T-helper 1 cell treated with Interleukin-12 subunit alpha and Interleukin-12 subunit beta and Interleukin-4 antibody, amounts not matched to agents 30 ng/mL and 1 ng/mL, for 36 hours (primary cell): Measurements from ENCODE around the gene BAHD1. TPM values are rescaled to one million over a fixed set of nuclear protein-coding genes. Genes with fewer than 3 reads are reported as not detected.

Source experiments
- intact Hi-C: fragments of 100-400 bp; cut with micrococcal nuclease; formaldehyde crosslinking; loops from one replicate; pipeline ENCODE4 v1.15.1; 2024
- total RNA-seq: library from RNA; stranded (reverse); gene quantifications from 2 replicates; pipeline ENCODE4 v1.2.3, GENCODE V29; 2022

Gene BAHD1
- total RNA-seq, 1 donor from 2014 or later = 25.4 TPM

DNA sequence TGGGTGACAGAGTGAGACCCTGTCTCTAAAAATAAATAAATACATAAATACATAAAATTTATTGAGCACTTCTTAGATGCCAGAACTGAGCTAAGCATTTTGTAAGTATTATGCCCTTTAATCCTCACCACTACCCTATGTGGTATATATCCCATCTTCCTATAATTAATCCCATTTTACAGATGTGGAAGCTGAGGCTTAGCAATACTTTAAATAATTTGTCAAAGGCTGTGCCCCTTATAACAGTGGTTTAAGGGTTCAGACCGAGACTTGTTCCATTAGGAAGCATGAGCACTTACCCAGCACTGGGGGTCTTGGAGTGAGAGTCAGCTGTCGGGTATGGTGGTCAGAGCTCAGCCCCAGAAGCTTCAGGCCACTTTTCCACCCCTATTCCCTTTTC is 22.5 kb downstream of the BAHD1 start:
- intact Hi-C loops = no loop called here

DNA sequence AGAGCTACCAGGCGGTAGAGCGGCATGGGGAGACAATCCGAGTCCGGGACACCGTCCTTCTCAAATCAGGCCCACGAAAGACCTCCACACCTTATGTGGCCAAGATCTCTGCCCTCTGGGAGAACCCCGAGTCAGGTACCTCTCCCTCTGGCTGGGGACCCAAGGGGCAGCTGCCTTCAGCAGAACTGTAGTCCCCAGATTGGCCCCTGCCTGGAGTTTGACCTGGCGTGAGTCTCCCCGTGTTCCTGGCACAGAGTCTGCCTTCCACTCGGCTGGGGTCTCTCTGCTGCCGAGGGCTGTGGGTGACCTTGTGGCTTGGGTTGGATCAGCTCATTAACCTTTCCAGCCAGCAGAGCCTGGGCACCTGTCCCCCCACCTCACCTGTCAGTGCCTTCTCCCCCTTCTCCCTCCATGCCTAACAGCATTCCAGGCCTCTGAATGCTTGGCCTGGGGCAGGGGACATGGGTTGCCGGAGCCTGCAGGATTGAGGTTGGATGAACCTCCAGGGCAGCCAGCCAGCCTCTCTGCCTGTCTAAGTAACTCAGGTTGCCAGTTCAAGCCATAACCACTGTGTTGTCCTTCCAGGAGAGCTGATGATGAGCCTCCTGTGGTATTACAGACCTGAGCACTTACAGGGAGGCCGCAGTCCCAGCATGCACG is 23.3 kb downstream of the BAHD1 start:
- intact Hi-C loops = no loop called here

DNA sequence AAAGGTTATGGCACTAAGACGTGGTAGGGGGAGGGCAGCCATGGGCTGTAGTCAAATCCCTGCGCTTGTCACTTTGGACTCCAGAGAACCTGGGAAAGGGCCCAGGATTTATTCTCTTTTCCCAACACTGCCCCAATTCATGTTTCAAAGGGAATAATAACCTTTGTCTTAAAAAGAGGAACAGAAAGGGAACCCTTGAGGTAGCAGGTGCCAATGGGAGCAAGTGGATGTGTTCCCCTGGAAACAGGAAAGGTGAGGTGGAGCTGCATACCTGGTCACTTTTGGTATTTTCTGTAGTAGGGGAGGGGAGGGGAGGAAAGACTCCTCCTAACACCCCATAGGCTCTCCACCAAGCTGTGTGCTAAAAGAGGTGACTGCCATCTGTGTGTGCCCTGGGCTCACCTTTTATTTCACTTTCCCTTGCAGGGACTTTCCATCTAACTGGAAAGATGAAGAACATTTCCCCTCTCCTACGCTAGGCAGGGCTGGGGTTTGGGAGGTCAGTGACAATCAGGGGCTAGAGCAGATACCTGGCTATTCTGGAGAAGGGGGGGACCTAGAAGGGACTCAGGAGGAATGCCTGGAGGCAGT is 23.9 kb downstream of the BAHD1 start:
- intact Hi-C loops = no loop called here

DNA sequence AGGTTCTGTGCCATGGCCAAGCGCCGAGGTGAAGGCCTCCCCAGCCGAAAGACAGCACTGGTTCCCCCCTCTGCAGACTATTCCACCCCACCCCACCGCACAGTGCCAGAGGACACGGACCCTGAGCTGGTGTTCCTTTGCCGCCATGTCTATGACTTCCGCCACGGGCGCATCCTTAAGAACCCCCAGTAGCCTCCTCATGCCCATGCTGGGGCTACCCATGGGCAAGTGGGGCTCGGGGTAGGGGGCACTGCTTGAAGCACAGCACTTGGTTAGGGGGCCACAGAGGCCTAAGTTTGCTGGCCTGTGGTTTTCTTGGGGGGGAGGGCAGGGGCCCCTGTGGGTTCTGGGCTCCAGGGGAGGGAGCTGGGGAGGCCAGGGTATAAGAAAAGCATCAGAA is 25.2 kb downstream of the BAHD1 start:
- intact Hi-C loops = no loop called here

DNA sequence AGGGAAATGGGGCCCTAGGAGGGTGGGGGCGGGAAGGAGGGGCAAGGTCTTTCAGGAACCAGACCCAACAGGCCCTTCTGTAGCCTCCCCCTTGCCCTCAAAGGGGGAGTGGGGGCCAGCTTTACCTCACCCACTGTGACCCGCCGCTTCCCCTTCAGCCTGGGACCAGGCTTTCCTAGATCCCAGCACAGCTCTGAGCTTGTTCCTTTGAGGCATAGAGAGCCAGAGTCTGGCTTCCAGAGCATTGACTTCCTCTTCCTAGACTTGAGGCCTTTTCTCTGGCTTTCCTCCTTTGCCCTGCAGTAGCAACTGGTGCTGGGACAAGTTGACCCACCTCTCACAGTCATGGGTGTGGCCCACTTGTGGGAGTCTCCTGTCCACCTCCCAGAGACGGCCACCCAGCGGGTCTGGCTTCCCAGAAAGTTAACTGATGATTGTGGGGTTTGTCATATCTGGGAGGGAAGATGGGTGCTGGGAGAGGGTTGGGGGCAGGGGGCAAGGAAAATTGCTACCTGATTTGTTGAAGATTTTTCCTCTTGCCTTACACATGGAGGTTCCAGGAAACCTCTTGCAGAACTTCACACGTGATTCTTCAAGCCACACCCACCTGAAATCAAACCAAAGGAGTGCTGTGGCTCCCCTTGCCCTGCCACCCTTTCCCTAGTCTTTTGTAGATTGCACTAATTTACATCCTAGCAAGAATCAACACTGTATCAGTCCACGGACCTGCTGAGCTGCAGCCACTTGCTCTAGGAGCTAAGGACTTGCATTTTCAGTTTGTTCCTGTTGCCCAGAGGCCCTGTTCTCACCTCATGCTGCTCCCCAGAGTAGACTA is 25.9 kb downstream of the BAHD1 start:
- intact Hi-C loops = no loop called here

DNA sequence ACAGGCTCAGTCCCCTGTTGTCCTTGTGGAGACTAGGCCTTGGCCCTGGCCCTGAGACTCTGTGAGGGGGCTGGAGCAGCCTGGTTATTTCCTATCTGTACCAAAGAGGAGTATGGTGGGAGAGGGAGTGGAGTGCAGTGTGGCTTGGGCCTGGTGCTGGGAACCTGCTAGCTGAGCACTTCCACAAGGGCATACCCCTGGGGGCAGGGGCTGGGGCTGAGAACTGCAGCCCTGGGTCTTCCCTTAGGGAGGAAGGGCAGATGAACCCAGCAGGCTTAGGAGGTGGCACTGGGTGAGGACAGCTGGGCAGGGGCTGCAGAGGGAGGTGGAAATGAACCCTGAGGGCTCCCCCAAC is 26.5 kb downstream of the BAHD1 start:
- intact Hi-C loops = no loop called here

DNA sequence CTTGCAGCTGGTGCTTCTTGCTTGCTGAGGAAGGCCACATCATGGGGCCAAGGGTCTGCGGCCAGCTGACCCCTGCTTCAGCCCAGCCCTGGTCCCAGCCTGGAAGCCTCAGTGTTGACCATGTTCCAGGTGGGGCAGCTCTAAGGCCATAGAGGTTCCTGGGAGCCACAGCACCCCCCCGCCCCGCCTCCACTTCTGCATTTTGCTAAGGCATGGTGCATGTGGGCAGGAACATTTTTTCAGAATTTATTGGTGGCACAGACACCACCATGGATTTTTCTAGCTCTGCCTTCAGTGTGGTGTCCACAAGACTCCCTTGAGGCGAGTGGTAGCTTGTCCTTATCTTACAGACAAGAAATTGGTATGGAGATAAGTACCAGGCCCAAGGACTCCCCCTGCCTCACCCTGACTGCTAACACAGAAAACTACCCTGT is 28.2 kb downstream of the BAHD1 start:
- intact Hi-C loops = no loop called here

DNA sequence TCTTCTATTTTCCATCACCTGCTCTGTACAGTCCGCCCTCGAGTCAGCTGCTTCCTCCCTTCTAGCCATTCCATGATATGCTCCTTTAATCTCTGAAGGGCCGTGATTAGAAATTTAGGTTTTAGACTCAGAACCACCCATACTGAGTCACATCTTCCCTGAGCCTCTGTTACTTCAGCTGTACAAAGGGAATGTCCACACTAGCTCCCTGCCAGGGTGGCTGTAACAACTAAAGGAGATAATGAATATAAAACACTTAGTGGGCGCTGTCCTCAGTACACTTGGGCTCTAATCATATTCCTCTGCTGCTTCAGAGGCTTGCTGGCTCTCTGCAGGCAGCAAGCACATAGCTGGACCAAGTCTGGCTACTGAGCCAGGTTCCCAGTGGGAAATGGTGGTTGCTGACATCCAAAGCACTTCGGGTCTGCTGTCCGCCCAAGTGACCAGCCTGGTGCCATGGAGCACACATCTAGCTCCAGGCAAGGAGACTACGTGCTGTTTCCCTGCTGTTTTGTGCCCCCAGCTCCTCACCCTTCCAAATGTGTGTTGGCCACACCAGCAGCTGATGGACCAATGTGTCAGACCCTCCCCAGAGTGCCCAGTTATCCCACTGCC is 29.1 kb downstream of the BAHD1 start:
- intact Hi-C loops = loop anchor here (1.0 to 2.0 kb wide), 3 partner anchors 15 to 95 kb away; partner anchors contain the start of gene CCDC32

DNA sequence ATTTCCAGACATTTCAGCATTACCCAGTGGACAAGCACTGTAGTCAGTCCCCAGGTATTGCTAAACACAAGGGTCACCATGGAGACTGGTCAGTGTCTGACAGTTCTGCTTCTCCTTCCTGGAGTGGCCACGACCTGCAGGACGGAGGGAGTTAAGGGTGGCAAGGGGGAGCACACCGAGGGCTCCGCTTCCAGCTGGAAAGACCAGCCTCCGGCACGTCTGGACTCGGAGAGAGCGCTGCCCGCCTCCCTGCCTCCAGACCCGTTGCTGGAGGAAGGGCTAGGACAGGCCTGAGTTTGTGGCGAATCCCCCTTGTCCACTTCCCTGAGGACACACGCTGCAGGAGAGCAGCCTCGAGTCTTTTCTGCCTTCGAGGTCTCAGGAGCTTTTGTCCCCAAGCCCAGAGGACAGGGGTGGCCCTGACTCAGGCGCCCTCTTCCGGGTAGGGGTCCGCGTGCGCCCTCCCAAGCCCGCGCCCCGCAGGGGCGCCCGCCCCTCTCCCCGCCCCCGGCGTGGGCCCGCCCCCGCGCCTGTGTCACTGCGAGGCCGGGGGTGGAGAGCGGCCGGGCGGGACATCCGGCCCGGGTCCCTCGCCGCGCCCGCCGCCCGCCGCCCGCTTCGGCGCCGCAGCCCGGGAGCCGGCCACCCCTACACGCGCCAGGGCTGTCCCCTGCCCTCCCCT is 29.8 kb downstream of the BAHD1 start, which contains the start of gene CHST14:
Gene CHST14, plus strand, starts transcription at position 562 of the 682 bp plus-strand sequence. CDS start 230 bp downstream, outside the sequence.
- intact Hi-C loops = loop anchor here (1.0 to 2.0 kb wide), 4 partner anchors 16 to 94 kb away; partner anchors contain the start of gene CCDC32

DNA sequence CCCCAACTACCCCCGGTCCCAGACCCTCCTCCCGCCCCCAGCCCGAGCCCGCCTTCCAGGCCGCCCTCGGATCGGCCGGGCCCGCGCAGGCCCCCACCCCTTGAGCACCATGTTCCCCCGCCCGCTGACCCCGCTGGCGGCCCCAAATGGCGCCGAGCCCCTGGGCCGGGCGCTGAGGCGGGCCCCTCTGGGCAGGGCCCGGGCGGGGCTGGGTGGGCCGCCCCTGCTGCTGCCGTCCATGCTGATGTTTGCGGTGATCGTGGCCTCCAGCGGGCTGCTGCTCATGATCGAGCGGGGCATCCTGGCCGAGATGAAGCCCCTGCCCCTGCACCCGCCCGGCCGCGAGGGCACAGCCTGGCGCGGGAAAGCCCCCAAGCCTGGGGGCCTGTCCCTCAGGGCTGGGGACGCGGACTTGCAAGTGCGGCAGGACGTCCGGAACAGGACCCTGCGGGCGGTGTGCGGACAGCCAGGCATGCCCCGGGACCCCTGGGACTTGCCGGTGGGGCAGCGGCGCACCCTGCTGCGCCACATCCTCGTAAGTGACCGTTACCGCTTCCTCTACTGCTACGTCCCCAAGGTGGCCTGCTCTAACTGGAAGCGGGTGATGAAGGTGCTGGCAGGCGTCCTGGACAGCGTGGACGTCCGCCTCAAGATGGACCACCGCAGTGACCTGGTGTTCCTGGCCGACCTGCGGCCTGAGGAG is 30.5 kb downstream of the BAHD1 start:
- intact Hi-C loops = loop anchor here (1.0 to 2.0 kb wide), 3 partner anchors 16 to 94 kb away; partner anchors contain the start of gene CCDC32

DNA sequence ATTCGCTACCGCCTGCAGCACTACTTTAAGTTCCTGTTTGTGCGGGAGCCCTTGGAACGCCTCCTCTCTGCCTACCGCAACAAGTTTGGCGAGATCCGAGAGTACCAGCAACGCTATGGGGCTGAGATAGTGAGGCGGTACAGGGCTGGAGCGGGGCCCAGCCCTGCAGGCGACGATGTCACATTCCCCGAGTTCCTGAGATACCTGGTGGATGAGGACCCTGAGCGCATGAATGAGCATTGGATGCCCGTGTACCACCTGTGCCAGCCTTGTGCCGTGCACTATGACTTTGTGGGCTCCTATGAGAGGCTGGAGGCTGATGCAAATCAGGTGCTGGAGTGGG is 31.0 kb downstream of the BAHD1 start:
- intact Hi-C loops = loop anchor here (1.0 to 2.0 kb wide), 3 partner anchors 17 to 93 kb away; partner anchors contain the start of gene CCDC32

DNA sequence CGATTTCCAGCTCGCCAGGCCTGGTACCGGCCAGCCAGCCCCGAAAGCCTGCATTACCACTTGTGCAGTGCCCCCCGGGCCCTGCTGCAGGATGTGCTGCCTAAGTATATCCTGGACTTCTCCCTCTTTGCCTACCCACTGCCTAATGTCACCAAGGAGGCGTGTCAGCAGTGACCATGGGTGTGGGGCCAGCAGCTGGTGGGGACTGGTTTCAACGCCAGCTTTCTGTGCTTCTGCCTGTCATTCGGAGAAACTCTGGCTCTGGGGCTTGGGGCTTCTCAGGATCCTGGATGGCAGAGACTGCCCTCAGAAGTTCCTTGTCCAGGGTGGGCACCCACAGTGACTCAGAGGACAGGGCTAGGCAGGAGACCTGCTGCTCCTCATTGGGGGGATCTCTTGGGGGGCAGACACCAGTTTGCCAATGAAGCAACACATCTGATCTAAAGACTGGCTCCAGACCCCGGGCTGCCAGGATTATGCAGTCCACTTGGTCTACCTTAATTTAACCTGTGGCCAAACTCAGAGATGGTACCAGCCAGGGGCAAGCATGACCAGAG is 31.5 kb downstream of the BAHD1 start:
- intact Hi-C loops = no loop called here

DNA sequence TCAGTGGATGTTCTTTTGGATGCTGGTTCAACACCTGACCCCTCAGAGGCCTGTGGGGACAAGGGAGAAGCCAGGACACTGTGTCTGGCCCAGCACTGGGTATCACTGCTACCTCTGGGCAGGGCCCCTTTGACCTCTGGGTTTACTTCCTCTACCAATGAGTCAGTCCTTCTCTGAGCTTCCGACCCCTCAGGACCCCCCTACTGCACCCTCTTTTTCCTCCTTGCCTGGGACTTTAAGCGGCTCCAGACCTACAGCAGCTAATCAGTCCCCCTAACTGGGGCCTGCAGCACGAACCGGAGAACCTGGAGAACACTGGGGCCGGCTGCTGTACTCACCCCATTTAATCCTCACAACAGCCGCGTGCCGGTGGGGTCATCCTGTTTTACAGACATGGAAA is 33.8 kb downstream of the BAHD1 start:
- intact Hi-C loops = no loop called here

DNA sequence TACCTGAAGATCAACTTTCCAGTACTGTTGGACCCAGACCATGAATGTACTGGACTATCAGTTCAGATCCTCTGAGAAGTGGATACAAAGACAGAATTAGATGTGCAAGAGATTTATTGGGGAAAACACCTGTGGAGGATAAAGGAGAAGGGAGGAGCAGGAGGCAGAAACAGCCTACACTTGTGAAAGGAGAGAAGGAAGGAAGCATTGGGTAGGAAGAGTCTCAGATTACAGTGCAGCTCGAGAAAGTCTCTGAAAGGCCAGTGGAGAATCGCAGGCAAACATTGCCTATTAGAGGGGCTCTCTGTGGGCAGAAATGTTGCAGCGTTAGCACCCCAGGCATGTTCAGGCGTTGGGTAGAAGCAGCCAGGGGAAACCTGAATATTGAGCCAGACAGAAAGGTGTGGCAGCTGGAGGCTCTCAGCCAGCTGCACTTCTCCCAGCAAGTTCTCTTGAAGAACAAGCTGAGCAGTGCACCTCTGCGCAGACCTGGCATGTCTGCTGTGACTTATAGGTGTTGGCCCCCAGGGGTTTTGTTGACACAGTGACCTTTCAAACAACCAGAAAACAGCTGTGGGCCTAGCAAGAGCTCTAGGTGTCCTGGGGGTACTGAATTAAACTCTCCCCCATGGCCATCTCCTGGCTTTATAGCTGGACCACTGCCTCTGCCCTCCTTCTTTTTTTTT is 37.0 kb downstream of the BAHD1 start:
- intact Hi-C loops = no loop called here

DNA sequence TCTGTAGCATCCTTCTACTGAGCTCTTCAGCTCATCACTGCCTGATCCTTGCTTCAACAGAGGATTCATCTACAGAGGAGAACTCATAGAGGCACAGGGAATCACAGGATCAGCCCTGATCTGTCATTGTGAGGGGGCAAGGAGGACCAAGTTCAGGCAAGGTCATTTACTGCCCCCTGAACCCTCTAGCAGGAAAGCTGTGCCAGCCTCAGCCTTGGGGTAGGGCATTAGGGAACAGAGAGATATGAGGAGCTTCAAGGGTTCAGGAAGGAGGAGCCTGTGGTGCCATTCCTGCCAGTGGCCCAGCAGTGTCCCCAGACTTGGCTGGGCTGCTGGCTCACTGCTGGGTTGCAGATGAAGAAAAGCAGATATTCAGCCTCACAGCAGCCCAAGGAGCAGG is 38.3 kb downstream of the BAHD1 start:
- intact Hi-C loops = no loop called here

DNA sequence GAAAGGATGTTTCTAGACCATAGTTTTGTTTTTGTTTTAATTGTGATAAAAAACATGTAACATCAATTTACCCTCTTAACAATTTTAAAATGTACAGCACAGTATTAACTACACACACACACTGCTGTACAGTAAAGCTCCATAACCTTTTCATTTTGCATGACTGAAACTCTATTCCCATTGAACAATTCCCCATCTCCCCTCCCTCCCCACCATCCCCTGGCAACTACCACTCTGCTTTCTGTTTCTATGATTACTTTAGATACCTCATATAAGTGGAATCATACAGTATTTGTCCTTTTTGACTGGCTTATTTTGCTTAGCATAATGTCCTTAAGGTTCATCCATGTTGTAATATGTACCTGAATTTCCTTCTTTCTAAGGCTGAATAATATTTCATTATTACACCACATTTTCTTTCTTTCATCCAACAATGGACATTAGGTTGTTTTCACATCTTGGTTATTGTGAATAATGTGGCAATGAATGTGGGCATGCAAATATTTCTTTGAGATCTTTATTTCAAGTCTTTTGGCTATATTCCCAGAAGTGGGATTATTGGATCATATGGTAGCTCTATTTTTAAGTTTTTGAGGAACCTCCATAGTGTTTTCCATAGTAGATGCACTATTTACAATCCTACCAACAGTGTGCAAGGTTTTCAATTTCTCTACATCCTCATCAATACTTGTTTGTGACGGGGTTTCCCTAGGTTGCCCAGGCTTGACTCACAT is 40.8 kb downstream of the BAHD1 start:
- intact Hi-C loops = no loop called here

DNA sequence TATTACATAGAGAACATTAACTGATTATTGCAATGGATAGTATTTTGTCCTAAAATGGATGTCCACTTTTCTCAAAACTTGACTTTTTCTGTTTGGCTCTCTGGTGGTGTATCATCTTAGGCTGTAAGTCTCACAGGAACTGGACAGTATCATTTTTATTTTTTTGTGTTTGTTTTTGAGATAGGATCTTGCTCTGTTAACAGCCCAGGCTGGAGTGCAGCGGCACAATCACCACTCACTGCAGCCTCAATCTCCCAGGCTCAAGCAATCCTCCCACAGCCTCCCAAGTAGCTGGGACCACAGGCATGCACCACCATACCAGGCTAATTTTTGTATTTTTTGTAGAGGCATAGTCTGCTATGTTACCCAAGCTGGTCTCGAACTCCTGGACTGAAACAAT is 43.2 kb downstream of the BAHD1 start:
- intact Hi-C loops = no loop called here

DNA sequence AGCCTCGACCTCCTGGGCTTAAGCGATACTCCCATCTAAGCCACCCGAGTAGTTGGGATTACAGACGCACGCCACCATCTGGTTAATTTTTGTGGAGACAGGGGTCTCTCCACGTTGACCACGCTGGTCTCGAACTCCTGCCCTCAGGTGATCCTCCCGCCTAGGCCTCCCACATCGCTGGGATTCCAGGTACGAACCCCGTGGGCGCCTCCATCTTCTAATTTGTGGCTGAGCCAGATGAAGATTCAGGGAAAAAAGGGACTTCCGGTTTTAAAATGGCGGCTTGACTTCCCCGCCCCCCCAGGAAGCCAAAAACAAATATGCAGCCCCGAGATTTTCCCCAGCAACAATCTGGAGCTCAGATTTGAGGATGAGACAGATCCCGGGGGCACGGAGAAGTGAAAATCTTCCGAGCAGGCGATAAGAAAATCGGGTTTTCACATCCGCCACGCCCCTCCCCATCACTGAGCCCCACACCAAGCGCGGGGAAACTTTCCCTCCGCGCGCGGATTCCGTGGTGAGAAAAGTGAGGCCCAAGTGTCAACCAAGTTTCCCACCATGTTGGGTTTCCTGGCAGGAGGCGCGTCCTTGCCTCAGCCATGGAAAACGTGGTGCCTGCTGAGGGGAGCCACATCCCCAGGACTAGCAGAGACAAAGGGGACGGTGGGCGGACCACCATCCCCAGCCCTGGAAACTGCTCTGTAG is 45.5 kb downstream of the BAHD1 start:
- intact Hi-C loops = no loop called here
